Activated naive CD4-positive, alpha-beta T cell (primary cell): ENCODE measurements around the gene TNFRSF13B.
"Not testable (repeated sequence)": the region's sequence is repeated elsewhere in the genome, so short reads cannot be mapped to it uniquely, and the experiment has no call there.

Experiments
- DNase-seq, 4 experiments: peaks; one replicate each; lab custom pipeline; 2025; lab: John Stamatoyannopoulos, UW

TNFRSF13B gene

DNA sequence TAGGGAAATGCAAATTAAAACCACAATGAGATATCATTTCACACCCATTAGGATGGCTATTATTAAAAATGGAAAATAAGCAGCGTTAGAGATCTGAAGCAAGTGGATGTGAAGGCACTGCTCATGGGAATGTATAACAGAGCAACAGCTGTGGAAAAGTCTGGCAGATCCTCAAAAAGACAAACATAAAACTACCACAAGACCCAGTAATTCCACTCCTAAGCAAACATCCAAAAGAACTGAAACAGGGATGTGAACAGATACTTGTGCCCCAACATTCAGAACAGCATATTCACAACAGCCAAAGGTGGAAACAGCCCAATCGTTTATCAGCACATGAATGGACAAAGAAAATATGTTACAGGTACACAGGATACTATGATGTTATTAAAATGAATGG lies 10.9 kb downstream of the TNFRSF13B start:
- DNase-seq = not testable (repeated sequence)

DNA sequence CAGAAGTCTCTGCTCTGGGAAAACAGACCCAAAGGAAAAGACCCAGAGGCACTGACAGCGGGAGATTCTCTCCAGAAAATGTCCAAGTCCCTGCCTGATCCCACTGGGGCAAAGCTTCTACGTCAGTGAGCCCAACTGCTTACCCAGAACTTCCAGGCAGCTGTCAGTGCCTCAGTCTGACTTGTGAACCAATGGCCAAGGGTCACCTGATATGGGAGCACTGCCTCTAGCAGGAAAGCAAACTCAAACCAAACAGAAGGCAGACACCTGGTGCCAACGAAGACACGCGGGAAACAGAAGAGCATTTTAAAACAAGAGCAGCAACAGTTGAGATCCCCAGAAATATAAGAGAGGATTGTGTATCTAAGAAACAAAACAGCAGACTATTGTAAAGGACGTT lies 16.9 kb downstream of the TNFRSF13B start:
- DNase-seq = not testable (repeated sequence)

DNA sequence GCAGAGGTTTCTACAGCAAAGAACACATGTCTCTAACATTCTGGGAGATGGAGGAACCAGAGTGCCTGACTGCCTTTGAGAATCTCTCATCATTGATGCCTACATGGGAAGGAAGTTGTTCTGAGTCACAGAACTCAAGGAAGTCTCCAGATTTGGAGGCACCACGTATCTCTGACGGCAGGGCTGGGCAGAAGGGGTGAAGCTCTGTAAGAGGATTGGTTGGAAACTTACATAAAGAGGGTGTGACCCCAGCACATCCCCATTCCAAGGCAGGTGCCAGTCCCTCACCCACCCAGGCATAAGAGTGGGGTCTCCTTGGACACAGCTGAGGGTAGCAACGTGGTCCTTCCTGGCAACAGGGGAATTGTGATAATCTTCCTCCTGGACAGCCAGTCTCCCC lies 17.4 kb downstream of the TNFRSF13B start:
- DNase-seq = no peak

DNA sequence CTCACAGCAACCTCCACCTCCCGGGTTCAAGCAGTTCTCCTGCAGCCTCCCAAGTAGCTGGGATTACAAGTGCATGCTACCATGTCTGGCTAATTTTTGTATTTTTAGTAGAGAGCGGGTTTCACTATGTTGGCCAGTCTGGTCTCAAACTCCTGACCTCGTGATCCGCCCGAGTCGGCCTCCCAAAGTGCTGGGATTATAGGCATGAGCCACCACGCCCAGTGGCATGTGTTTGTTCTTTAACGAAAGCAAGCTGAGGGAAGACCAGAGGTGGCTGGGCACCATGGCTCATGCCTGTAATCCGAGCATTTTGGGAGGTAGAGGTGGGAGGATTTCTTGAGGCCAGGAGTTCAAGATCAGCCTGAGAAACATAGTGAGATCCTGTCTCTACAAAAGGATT lies 18.1 kb downstream of the TNFRSF13B start:
- DNase-seq = no peak

DNA sequence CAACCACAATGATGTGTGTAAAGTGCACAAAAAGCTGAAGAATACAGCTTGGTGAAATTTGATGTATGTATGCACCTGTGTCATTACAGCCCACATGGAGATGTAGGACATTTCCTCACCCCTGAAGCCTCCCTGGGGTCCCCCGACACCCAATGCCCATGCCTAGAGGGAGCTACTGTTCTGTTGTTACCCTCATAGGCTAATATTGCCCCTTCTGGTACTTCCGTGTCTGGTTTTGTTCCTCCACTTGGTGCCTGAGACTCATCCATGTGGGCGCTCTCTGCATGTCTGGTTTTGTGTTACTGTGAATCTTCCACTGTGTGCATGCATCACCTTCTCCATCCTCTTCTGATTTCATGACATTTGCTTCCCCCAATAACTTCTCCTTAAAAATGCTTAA lies 18.6 kb downstream of the TNFRSF13B start:
- no peak for DNase-seq

DNA sequence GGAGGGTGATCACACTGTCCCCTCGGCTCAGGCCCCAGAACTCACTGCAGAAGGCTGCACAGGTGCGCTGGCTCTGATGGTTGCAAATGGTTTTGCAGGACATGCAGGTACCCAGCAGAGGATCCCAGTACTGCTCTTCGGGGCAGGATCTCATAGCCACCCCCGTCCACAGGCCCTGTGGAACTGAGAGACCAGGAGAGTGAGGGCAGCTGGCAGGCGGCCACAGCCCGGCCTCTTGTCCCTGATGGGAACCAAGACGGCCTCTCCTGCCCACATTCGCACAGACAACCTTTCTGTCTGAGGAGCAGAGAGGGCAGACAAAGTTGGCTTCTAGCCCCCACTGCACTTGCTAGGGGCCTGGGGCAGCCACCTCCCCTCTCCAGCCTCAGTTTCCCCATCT lies 19.5 kb downstream of the TNFRSF13B start:
- DNase-seq = no peak

DNA sequence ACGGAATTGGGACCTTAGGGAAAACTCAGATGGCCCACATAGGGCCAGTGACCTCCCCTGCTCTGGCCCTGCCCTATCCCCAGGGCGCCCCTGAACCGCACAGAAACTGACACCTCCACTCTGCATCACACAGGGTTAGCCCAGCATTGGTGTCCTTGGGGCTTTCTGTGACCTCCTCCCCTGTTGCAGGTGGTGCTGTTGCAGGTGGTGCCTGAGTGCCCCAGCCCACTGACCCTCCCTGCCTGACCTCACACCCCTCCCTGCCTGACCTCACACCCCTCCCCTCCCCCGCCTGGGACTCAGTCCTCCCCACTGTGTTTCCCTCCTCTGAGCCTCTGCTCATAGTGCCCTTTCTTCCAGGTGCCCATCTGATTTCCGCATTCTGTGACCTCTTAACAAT lies 21.4 kb downstream of the TNFRSF13B start:
- no peak for DNase-seq

DNA sequence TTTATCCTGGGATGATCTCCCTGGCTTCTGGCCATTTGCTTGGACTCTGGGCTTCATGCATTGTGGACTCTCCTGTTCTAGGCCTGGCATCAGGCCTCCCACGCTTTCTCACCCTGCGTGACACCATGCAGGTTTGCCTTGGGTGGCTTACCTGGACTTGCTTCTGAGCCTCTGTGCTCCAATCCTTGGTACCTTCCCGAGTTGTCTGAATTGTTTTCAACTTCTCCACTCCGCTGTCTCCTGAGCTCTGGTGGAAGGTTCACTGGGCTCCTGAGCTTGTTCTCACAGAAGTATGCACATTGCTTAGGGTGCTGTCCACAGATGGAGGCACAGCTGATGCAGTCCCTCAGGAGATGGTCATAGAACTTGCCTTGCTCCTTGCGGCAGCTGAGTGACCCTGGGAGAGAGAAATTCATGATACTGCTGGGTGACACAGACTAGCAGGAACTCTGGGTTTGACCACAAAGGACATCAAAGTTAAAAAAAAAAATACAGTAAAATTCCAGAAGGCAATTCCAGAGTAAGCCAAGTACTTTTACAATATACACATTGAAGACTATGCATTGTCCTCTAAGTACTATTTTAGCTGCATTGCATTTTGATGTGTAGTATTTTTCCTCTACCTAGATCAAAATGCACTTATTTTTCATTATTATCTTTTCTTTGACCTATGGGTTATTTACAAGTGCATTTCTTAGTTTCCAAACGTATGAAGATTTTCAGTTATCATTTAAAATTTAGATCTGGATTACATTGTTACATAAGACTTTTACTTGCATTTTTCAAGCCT lies 23.1 kb downstream of the TNFRSF13B start:
- DNase-seq = no peak

DNA sequence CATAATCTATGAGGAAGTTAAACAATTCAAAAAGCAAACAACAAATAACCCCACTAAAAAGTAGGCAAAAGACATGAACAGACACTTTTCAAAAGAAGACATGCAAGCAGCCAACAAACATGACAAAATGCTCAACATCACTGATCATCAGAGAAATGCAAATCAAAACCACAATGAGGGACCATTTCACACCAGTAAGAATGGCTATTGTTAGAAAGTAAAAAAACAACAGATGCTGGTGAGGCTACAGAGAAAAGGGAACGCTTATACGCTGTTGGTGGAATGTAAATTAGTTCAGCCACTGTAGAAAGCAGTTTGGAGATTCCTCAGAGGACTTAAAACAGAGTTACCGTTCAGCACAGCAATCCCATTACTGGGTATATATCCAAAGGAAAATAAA lies 24.4 kb downstream of the TNFRSF13B start:
- no peak for DNase-seq

DNA sequence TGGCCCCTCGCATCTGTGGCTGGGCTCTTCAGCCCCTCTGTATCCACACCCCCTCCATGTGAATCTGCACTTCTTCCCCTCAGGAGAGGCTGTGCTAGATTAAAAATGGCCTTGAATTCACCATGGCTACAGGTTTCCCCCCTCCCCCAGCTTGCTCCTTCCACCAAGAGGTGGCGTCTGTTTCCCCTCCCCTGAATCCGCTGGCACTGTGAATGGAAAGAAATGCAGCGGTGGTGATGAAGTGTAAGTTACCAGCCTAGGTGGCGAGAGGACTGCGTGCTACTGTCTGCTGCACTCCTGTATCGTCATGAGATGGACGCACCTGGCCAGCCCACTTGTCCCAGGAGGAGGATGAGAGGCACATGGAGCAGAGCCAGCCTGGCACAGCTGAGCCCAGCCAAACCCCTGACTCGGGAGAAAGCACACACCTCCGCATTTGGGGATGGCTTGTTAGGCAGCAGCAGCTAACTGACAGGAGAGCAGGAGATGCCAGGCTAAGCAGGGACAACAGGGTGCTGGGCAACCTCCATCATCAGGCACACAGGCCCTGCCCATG lies 26.2 kb downstream of the TNFRSF13B start:
- DNase-seq = no peak

DNA sequence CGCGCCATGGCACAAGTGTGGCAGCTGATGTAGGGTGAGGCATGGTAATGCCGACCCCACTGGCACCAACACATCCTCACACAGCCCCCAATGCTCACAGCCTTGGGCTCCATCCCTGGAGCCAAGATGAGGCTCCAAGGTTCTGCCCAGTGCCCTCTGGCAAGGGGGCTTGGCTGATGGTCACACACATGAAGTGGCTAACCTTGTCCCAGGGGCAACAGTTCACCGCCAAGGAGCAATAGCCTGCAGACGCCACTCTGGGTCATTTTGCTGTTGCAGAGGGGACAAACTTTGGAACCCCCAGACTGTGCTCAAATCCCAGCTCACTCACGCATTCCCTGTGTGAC lies 26.8 kb downstream of the TNFRSF13B start:
- no peak for DNase-seq

DNA sequence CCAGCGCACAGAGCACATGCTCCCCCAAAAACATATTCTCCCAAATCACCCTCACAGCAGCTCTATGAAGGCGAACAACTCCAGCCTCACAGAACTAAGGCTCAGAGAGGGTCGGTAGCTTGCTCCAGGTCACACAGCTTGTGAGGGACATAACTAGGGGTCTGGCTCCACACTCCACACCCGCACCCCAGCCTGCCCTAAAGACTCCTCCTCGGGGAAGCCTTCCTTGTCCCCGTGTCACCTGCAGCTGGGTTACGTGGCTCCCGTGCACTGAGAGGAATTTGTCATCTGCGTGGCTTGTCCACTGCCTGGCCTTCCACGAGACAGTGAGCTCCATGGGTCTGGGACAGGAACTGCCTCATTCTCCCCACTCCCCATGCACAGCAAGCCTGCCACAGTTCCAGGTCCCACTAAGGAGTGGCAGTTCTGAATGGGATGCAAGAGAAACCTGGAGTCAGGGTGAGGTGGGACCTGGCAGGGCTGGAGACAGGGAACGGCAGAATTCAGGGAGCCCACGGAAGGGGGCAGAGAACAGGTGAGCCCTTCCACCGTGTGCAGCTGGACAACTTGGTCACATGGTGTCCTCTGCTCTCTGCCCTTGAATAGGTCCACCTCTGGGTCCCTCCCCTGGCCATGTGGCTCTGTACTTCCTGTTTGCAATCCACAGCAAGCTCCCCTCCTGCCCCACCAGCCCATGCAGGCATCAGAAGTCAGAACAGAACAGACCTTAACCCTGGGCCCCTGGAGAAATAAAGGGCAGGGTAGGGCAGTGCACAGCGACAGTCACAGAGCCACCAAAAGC lies 27.4 kb downstream of the TNFRSF13B start:
- no peak for DNase-seq

DNA sequence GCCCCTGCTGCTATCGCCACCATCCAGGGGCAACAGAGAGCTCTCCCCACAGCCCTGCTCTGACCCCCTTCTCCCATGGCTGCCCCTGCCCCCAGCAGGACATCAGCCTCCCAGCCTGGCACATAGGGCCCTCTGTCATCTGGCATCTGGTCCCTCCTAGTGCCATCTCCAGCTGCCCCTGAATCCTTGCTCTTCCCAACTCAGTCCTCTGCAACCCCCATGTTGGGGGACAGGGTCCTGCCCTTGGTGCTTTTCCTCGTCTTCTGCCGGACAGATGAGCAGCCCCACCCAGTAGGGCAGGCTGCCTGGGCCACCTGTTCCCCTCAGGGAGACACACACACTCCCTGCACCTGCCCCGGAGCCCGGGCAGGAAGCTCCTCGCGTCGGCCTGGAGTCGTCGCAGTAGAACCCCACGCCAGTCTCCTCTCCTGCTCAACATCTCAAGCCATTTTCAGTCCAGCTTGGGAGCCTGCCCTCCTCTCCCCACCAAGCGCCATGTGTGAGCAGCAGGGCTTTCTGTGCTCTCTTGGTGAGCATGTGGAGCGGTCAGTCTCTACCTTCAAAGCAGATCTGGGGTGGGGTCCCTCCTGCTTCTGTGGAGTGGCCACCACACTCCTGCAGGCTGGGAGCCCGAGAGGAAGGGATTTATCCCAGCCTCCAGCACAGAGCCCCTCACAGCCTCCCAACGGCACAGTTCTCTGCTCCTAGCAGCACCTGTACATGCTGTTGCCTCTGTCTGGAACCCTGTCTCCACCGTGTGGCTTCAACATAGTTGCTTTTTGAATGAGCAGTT lies 28.2 kb downstream of the TNFRSF13B start:
- no peak for DNase-seq

DNA sequence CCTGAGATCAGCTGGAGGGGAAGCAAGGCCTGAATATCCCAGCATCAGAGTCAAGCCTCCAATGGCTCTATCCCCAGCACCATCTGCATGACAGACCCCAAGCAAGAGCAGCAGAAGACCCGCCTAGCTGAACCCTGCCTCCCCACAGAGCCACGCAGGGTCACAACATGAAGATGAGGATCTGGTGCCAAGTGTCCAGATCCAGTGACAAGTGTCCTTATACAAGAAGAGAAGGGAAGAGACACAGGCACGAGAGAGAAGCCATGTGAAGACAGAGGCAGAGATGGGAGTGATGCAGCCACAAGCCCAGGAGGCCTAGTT lies 28.9 kb downstream of the TNFRSF13B start:
- DNase-seq = no peak

DNA sequence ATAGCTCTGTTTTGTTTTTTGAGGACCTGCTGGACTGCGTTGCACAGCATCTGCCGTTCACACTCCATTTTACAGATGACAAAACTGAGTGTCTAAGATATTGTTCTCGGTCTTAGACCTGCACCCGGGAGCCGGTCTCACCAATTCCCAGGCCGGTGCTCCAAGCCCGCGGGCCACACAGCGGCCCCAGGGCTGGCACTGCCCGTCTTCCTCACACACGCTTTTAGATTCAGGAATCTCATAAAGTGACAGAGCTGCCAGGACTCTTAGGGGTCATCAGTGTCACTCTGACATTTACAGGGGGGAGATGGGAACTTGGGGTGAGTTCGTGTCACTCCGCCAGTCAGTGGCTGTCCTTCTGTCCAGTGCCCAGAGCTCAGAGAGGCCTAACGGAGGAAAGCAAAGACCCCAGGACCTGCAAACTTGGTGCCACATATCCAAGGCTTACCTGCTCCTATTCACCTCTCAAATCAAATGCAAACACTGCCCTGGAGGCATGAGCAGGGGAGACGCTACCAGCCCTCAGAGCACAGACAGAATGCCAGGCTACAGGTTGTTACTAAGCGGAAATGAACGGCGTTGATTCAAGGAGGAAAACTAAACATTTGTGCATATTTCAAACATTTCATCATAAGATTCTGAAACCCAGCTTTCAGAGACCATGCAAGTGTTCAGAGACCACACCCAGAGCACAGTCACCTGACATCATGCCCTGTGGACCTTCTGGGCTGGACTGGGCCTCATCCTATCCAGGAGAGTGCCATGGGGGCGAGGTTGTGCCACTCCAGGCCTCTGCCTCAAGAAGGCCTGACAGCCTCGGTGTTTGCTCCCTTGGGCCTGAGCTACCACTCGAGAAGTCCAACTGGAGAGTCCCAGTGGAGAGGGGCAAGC lies 29.5 kb downstream of the TNFRSF13B start:
- no peak for DNase-seq

DNA sequence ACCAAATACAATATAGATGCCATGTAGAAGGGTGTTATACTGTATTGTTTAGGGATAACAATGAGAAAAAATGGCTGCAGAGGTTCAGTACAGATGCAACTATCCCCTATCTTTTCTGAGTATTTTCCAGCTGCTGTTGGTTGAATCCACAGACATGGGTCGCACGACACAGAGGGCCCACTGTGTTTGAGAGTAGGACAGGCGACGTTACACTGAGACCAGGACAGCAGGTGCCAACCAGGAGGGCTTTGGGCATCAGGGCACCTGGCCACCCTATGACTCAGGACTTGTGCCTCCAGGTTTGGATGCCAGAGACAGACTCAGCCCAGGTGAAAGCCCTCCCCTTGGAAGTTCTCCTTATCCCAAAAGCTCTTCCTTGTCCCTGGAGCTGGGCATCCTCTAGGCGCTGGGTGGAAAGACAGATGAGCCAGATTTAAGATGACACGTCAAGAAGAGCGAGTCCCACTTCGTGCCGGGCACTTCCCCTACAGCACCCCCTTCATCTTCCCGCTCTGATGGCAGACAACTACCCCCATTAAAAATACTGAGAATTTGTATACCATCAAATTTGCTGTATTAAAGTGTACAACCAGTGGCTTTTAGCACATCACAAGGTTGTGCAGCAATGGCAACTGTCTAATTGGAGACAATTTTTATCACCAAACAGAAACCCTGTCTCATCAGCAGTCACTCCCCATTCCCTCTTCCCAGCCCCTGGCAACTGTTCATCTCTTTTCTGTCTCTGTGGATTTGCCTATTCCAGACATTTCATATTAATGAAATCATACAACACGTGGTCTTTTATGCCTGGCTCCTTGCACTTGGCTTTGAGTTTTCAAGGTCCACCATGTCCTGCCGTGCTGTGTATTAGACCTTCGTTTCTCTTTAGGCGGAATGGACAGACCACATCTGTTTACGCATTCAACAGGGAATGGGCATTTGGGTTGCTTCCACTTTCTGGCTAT lies 30.6 kb downstream of the TNFRSF13B start:
- DNase-seq = no peak

DNA sequence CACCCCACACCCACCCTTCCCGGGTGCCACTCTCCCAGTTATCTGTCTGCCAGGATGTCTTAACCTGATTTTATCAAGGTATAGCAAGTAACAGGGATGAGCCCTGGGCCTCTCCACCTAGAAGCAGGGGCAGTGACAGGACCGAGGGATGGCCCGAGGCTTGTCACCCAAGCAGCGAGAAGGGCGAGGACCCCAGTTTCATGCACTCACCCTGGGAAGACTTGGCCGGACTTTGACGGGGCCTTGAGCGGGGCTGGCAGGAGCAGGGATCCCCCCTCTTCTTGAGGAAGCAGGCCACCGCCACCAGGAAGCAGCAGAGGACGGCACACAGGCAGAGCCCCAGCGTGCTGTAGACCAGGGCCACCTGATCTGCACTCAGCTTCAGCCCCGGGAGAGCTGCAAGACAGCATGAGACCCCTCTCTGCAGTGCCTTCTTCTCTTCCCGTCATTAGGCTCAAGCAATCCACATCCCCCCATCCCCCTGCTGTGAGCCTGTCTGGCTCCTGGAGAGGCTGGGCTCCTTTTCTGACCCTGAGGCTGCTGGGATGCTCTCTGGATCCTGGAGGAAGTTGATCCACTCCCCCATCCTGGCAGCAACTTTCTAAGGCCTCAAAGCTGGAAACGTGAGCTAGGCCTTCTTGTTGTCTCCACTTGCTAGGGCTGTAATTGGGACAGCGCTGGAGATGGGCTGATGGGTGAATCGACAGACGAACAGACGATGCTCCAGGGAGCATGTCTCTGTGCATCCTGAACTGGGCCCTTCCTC lies 31.6 kb downstream of the TNFRSF13B start:
- no peak for DNase-seq

DNA sequence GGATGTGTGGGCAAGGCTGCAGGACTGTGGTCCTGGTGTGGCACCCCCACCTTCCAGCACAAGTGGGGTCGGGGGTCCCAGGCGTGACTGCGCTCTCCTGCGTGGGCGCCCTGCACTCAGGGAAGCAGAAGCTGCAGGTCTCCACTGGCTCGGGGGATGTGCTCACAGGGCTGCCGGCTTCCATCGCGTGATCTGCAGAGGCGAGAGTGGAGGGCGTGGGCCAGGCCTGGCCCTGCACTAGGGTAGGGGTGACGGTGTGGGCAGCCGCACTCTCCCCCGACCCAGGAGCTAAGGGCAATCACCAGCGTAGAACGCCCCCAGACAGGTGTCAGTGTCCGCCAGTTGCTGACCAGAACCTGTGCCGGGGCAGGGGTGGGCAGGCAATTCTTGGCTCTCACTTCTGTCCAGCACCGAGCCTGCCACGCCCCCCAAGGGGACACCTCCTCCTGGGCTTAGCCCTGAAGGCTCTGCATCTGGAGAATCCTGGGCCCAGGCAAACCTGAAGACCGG lies 32.3 kb downstream of the TNFRSF13B start:
- DNase-seq = no peak

DNA sequence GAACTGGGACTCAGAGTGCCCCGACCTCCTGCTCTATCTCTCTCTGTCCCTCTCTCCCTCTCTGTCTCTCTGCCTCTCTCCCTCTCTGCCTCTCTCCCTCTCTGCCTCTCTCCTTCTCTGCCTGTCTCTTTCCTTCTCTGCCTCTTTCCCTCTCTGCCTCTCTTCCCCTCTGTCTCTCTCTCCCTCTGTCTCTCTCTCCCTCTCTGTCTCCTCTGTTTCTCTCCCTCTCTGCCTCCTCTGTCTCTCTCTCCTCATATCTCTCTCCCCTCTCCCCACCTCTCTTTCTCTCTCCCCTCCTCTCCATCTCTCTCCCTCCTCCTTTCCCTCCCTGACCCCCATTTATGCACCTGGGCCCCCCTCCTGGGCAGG lies 32.7 kb downstream of the TNFRSF13B start:
- DNase-seq = no peak
